NCI-H1930 (cell line): ENCODE measurements around the gene TNRC6B.

Source experiments
- DNase-seq, 2 experiments: peaks; one replicate each; lab custom pipeline; 2025; lab: John Stamatoyannopoulos, UW

TNRC6B gene

GRCh38 chr22:40240686-40241085 lies 63.0 kb downstream of the TNRC6B start:
- no peak for DNase-seq

GRCh38 chr22:40241200-40241763 lies 63.6 kb downstream of the TNRC6B start:
- DNase-seq = no peak

GRCh38 chr22:40243891-40244290 lies 66.2 kb downstream of the TNRC6B start:
- no peak for DNase-seq

- DNase-seq = no peak
Observed at GRCh38 chr22:40244586-40244985, 66.9 kb downstream of the TNRC6B start.

- DNase-seq = no peak
Observed at GRCh38 chr22:40247976-40248375, 70.3 kb downstream of the TNRC6B start.

- no peak for DNase-seq
Observed at GRCh38 chr22:40249286-40249685, 71.6 kb downstream of the TNRC6B start.

GRCh38 chr22:40250608-40251007 lies 72.9 kb downstream of the TNRC6B start:
- DNase-seq = no peak

GRCh38 chr22:40251106-40251505 lies 73.4 kb downstream of the TNRC6B start:
- no peak for DNase-seq

GRCh38 chr22:40252146-40252545 lies 74.4 kb downstream of the TNRC6B start:
- DNase-seq = no peak

- DNase-seq = no peak
Observed at GRCh38 chr22:40256516-40256915, 78.8 kb downstream of the TNRC6B start.

GRCh38 chr22:40258017-40258416 lies 80.3 kb downstream of the TNRC6B start:
- DNase-seq = no peak

- DNase-seq = no peak
Observed at GRCh38 chr22:40258501-40258915, 80.8 kb downstream of the TNRC6B start.

GRCh38 chr22:40261783-40262182 lies 84.1 kb downstream of the TNRC6B start:
- DNase-seq = no peak

GRCh38 chr22:40263191-40263590 lies 85.5 kb downstream of the TNRC6B start:
- no peak for DNase-seq

GRCh38 chr22:40265783-40266182 lies 88.1 kb downstream of the TNRC6B start:
- no peak for DNase-seq

GRCh38 chr22:40270031-40270430 lies 92.3 kb downstream of the TNRC6B start:
- no peak for DNase-seq

- no peak for DNase-seq
Observed at GRCh38 chr22:40270748-40271373, 93.1 kb downstream of the TNRC6B start.

GRCh38 chr22:40271440-40271839 lies 93.7 kb downstream of the TNRC6B start:
- no peak for DNase-seq

- no peak for DNase-seq
Observed at GRCh38 chr22:40273319-40273718, 95.6 kb downstream of the TNRC6B start.

- no peak for DNase-seq
Observed at GRCh38 chr22:40276996-40277823, 99.5 kb downstream of the TNRC6B start.

- no peak for DNase-seq
Observed at GRCh38 chr22:40279017-40279416, 101.3 kb downstream of the TNRC6B start.

GRCh38 chr22:40281717-40282116 lies 104.0 kb downstream of the TNRC6B start:
- no peak for DNase-seq

GRCh38 chr22:40285513-40285912 lies 107.8 kb downstream of the TNRC6B start:
- no peak for DNase-seq
